ENCODE measurements around the gene RHOF. TPM values are rescaled to one million over a fixed set of nuclear protein-coding genes. Genes with fewer than 3 reads are reported as not detected.

RHOF gene
- total RNA-seq, 2 experiments from 2014 or later = 23.5 to 53.7 TPM

DNA sequence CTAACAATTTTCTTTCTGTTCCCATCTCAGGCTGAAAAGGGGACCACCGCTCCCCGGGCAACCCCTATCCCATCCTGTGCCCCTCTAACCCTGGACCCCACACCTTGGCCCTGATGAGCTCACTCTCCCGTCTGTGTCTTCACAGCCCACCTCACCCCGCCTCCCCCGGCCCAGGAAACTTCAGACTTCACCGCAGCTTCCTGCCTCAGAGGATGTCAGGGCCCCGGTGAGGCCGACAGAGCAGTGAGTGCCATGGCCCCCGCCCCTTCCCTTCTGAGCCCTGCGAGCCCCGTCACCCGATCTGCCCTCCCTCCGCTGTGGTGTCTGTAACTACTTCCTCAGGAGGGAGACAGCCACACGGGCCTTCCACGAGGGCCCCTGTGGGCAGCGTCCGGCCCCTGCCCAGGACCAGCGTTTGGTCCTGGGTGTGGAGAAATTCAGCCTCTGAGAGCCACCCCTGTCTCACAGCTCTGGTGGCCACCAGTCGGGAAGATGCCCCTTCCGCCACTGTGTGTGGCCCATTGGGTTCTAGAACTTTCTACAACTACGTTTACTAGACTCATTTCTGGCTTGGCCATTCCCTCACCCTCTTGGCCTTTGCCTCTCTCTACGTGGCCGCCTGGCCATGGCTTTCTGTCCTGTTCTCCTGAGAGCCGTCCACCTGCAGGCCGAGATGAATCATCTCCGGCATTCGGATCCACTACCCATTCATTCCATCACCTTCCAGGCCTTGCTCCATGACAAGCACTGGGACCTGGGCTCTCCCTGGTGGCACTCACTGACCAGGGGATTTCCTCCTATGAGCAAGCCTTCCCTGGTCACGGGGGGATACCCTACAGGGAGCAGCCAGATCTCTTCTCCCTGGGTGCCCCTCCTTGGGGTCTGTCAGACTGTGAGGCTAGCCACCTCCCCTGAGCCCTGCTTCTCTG is 3.4 kb downstream of the RHOF start:
- POLR2A ChIA-PET = interaction anchor here (0.6 to 1.2 kb wide), 7 partner anchors 8 to 211 kb away, joined by 3 to 10 read pairs (median 3); partner anchors contain the start of genes SETD1B and TMEM120B
- CTCF ChIA-PET (ENCODE audit: unreplicated experiment) = interaction anchor here (0.9 to 1.4 kb wide), 2 partner anchors 17 to 152 kb away, joined by 3 to 4 read pairs; no protein-coding TSS in a partner anchor
- Histone ChIP-seq H3K36me3 (ENCODE audit: insufficient read depth, low read length) (no peaks in the 10 kb centered on the region), H3K4me2 (ENCODE audit: low read length) (peak overlapping the region; percentile 72), H3K79me2 (ENCODE audit: insufficient read depth, low read depth, low read length) (no peaks in the 10 kb centered on the region), H3K27ac (ENCODE audit: low read depth, low read length, poor library complexity, severe bottlenecking) (peak overlapping the region; percentile 86), H3K9me3 (ENCODE audit: low read length) (no peaks in the 10 kb centered on the region), H3K4me3 (ENCODE audit: low read depth, low read length, poor library complexity, severe bottlenecking) (peak overlapping the region; percentile 33), H2AFZ (ENCODE audit: low read length) (peak overlapping the region; percentile 12; the same call in 1 of the 2 replicates), H4K20me1 (ENCODE audit: insufficient read depth, low read length) (no peaks in the 10 kb centered on the region), H3K4me1 (ENCODE audit: insufficient read depth, low read length, poor library complexity, severe bottlenecking) (peaks cover 73% of the 10 kb centered on the region), H3K9me2 (ENCODE audit: insufficient read depth, low read length) (no peaks in the 10 kb centered on the region)
- TF ChIP-seq, protein P1, sequence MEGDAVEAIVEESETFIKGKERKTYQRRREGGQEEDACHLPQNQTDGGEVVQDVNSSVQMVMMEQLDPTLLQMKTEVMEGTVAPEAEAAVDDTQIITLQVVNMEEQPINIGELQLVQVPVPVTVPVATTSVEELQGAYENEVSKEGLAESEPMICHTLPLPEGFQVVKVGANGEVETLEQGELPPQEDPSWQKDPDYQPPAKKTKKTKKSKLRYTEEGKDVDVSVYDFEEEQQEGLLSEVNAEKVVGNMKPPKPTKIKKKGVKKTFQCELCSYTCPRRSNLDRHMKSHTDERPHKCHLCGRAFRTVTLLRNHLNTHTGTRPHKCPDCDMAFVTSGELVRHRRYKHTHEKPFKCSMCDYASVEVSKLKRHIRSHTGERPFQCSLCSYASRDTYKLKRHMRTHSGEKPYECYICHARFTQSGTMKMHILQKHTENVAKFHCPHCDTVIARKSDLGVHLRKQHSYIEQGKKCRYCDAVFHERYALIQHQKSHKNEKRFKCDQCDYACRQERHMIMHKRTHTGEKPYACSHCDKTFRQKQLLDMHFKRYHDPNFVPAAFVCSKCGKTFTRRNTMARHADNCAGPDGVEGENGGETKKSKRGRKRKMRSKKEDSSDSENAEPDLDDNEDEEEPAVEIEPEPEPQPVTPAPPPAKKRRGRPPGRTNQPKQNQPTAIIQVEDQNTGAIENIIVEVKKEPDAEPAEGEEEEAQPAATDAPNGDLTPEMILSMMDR (conservative IDR thresholded peaks at IDR 0.05; ENCODE audit: low read length) = no peak
- TF ChIP-seq EZH2phosphoT487 (IDR thresholded peaks at IDR 0.05; ENCODE audit: borderline replicate concordance, low read depth, low read length) = no peak
- DNase-seq (ENCODE audit: low spot score) = peak; percentile 93
- intact Hi-C loops (cut with micrococcal nuclease; ENCODE audit: unreplicated experiment) = loop anchor here (5.0 kb wide), 2 partner anchors 78 to 253 kb away; partner anchors contain the start of gene TMEM120B
- BruUV-seq (replicated peaks) = no TSS peak

DNA sequence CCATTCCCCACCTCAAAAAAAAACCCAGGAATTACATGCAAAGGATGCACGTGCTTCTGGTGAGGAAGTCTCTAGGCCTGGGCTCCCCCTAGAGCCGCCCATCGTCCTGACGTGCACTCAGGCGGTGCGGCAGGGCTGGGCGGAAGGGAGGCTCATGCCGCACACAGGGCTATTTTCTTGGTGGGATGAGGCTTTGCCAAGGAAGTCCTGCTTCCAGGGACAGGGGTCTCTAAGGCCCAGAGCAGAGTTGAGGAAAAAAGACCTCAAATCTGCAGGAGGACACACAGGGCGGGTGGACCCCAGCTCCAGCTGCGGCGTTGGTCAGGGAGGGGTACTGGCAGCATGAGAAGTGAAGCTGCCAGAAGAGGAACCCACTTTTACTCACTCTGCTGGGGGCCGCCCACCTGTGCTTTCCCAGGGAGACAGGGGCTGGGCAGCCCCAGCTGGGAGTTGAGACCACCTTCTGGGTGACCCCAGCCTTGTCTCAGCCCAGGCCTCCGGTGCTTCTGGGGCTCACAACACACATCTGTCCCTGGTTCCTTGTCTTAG is 4.2 kb downstream of the RHOF start:
- Histone ChIP-seq H3K4me3 (ENCODE audit: low read depth, low read length, poor library complexity, severe bottlenecking) (peak overlapping the region; percentile 33), H3K9me3 (ENCODE audit: low read length) (no peaks in the 10 kb centered on the region), H3K79me2 (ENCODE audit: insufficient read depth, low read depth, low read length) (no peaks in the 10 kb centered on the region), H2AFZ (ENCODE audit: low read length) (peak overlapping the region; percentile 28; the same call in 1 of the 2 replicates), H4K20me1 (ENCODE audit: insufficient read depth, low read length) (no peaks in the 10 kb centered on the region), H3K27ac (ENCODE audit: low read depth, low read length, poor library complexity, severe bottlenecking) (peak overlapping the region; percentile 86), H3K36me3 (ENCODE audit: insufficient read depth, low read length) (no peaks in the 10 kb centered on the region), H3K9me2 (ENCODE audit: insufficient read depth, low read length) (no peaks in the 10 kb centered on the region), H3K4me2 (ENCODE audit: low read length) (peak overlapping the region; percentile 72), H3K4me1 (ENCODE audit: insufficient read depth, low read length, poor library complexity, severe bottlenecking) (peaks cover 68% of the 10 kb centered on the region)
- ChIA-PET CTCF (ENCODE audit: unreplicated experiment) (interaction anchor here (0.9 to 1.4 kb wide), 2 partner anchors 16 to 151 kb away, joined by 3 to 4 read pairs; no protein-coding TSS in a partner anchor), POLR2A (interaction anchor here (0.6 to 1.0 kb wide), 4 partner anchors 7 to 76 kb away, joined by 3 to 10 read pairs (median 4); partner anchors contain the start of genes SETD1B and TMEM120B)
- TF ChIP-seq, protein P1 (conservative IDR thresholded peaks at IDR 0.05; ENCODE audit: low read length) = peak; percentile 40; the same call in 1 of the 2 replicates
- no peak for TF ChIP-seq EZH2phosphoT487 (IDR thresholded peaks at IDR 0.05; ENCODE audit: borderline replicate concordance, low read depth, low read length)
- peak; percentile 65 for DNase-seq (ENCODE audit: low spot score)
- no TSS peak for BruUV-seq (replicated peaks)
- intact Hi-C loops (cut with micrococcal nuclease; ENCODE audit: unreplicated experiment) = no loop called here
